Astrocyte of the cerebellum (primary cell): Measurements from ENCODE around the gene SMC6.
A peak's percentile ranks its signal among the peaks of the same experiment; 100 is the strongest.

Source experiments
- DNase-seq: peaks from one replicate; pipeline ENCODE4 v3.0.0-alpha.2; 2011; ENCODE audit warnings: low read depth
- H3K4me3 ChIP-seq: 2 replicates; pipeline ENCODE4 v1.5.1; 2011; ENCODE audit warnings: mild to moderate bottlenecking, low read depth, low read length, moderate library complexity
- in situ Hi-C: cut with HindIII; loops from 2 replicates; pipeline ENCODE4 v1.10.0; 2017; ENCODE audit warnings: low sequenced_read_pairs
- TF ChIP-seq, protein P1 (sequence below): IDR thresholded peaks from 2 replicates; pipeline ENCODE4 v1.5.1; 2012; ENCODE audit warnings: low read length, low read depth, moderate library complexity, mild to moderate bottlenecking; ENCODE audit errors: missing control alignments

The SMC6 gene

DNA sequence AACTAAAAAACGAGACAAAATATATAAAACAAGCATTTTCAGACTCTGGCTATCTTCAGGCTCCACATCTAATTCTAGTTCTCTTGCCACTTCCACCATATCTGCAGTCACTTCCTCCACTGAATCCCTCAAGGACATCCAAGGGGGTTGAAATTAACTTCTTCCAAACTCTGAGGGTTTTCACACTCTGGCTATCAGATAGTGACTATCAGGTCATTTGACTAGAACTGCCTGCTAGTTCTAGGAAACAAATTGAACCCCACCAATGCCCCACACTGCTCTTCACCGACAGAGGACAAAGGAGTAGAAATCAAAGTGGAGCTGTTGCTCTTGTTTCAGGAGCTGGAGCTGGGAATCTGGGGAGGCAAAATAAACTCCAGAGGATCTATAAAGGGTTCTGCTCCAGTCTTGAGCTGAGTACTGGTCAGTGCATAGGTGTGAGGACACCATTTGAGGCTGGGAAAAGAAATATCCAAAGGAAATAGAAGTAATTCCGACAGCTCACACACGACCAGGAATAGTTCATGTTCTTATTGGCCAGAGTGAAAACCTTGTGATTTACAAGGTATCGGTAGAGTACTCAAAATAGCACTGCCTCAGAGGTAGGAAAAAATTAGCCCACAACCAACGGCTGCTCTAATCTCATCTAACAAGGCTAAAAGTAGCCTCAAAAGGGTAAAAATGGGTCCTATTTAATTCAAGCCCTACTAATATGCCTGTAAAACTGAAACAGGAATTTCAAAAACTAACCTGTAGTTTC, 71.3 kb downstream of the SMC6 start:
- no peak overlapping the region for H3K4me3 ChIP-seq
- in situ Hi-C loops: no loop called here
- no peak for DNase-seq
- TF ChIP-seq, protein P1, sequence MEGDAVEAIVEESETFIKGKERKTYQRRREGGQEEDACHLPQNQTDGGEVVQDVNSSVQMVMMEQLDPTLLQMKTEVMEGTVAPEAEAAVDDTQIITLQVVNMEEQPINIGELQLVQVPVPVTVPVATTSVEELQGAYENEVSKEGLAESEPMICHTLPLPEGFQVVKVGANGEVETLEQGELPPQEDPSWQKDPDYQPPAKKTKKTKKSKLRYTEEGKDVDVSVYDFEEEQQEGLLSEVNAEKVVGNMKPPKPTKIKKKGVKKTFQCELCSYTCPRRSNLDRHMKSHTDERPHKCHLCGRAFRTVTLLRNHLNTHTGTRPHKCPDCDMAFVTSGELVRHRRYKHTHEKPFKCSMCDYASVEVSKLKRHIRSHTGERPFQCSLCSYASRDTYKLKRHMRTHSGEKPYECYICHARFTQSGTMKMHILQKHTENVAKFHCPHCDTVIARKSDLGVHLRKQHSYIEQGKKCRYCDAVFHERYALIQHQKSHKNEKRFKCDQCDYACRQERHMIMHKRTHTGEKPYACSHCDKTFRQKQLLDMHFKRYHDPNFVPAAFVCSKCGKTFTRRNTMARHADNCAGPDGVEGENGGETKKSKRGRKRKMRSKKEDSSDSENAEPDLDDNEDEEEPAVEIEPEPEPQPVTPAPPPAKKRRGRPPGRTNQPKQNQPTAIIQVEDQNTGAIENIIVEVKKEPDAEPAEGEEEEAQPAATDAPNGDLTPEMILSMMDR: no peak

DNA sequence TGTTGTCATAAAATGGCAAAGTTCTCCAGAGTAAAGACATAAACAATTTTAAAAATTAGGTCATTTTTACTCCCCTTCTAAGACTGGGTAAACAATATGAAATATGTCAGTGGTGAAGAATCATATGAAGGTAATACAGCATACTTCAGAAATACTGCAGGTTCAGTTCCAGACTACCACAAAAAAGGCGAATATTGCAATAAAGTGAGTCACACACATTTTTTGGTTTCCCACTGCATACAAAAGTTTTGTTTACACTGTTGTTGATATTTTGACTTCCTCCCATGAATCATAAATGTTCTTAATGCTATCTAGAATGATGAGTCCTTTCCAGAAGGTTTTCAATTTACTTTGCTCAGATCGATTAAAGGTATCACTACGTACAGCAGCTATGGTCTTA, 73.5 kb downstream of the SMC6 start:
- TF ChIP-seq, protein P1: no peak
- no peak overlapping the region for H3K4me3 ChIP-seq
- in situ Hi-C loops: no loop called here
- DNase-seq: no peak

DNA sequence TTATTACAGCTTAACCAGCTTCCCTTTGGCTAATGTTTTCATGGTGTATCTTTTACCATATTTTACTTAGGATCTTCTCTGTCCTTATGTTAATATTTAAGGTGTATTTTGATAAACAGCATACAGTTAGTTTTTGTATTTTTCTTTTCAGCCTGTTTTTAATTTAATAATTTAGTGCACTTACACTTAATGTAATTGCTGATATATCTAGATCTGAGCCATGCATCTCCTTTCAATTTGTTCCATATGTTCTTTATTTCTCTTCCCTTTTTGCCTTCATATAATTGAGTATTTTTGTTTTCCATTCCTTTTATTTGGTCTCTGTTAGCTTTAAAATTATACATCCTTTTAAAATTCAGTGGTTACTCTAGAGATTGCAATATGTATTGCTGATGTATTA, 78.8 kb downstream of the SMC6 start:
- TF ChIP-seq, protein P1: no peak
- in situ Hi-C loops: no loop called here
- no peak for DNase-seq
- H3K4me3 ChIP-seq: no peak overlapping the region

DNA sequence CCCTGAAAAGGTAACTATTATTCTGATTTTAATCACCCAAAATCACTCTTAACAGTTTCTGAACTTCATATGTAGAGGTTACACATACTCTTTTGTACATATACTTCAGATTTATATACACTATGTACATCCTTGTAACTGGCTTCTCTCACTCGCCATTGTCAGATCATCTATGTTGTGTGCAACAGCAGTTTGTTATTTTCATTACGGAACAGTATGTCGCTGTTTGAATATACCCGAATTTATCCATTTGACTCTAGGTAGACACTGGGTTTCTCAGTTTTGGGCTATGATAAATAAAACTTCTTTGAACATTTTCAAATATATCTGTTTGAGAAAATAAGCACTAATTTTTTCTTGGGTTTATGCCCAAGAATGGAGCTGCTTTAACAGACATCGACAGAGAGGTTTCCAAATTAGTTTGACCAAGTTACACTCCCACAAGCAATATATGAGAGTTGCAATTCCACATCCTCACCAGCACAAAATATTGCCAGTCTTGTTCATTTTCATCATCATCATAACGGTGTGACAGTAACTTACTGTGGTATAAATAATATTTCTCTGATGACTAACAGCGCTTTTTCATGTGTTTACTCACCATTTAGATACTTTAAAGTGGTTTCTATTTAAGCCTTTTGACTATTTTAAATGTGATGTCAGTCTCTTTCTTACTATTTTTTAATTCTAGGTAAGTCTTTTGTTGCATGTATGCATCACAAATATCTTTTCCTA, 80.9 kb downstream of the SMC6 start:
- H3K4me3 ChIP-seq: no peak overlapping the region
- peak; percentile 32 for DNase-seq
- TF ChIP-seq, protein P1: peak; percentile 19
- in situ Hi-C loops: no loop called here

DNA sequence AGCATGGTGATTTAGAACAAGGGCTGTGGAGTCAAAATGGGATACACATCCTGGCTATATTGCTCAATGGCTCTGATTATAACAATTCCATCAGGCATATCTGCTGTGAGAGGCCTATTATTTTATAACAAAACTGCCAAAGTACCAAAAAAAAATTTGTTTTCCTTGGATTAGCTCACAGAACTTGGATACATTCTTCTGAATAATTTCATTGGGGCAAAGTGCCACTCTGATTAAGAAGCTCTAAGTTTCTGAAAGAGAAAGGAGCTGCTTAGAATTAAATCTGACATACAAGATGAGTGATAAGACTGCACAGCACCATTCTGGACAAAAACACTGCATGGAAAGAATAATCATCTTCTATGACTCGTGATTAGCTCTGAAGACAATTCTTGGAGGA, 85.7 kb downstream of the SMC6 start:
- DNase-seq: no peak
- in situ Hi-C loops: no loop called here
- H3K4me3 ChIP-seq: no peak overlapping the region
- TF ChIP-seq, protein P1: no peak

DNA sequence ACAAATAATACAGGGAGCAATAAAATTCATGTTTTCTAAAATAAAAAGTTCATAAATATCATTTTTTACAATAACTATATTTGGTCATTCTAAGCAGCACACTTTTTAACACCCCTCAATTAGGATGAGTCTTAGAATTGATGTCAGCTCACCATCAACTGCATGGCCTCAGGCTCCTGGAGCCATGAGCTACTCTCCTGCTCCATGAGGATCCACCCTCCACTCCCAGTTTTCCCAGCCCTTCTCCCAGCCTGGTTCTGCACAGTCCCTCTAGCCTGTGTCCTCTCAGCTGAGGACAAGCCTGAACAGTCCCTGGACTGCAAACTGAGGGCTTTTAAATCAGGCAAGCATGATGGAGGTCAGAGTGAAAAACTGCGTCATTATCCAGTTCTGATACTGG, 89.1 kb downstream of the SMC6 start:
- TF ChIP-seq, protein P1: no peak
- in situ Hi-C loops: no loop called here

More for the DNA sequence above, 89.1 kb downstream of the SMC6 start:
- no peak overlapping the region for H3K4me3 ChIP-seq
- no peak for DNase-seq
